OCI-LY3 (cell line): ENCODE measurements around the gene CLDN22.

ENCODE experiments used
- EZH2phosphoT487 ChIP-seq: fragments of 200-600 bp; shearing (Covaris generic); IDR thresholded peaks from 2 replicates; pipeline ENCODE4 v1.6.1; 2018; ENCODE audit warnings: antibody characterized with exemption, mixed run types, low read depth
- TF ChIP-seq, protein P1 (sequence below): fragments of 200-600, 300-600 bp; sonication (generic); IDR thresholded peaks from 2 replicates; pipeline ENCODE4 v1.5.1; 2014; ENCODE audit warnings: antibody characterized with exemption, low read length, low read depth

DNA sequence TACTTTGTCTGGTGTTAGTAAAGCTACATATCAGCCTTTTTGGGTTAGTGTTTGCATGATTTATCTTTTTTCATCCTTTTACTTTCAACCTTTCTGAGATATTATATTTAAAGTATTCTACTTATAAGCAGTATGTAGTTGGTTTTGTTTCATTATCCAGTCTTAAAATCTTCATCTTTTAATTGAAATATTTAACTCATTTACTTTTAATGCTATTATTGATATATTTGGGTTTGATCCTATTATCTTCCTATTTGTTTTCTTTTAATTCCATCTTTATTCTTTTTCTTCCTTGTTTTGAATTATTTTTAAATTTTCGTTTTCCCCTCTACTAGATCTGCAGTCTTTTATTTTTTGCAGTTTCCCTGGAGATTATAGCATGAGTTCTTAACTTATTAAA, 44.0 kb downstream of the CLDN22 start:
- TF ChIP-seq, protein P1, sequence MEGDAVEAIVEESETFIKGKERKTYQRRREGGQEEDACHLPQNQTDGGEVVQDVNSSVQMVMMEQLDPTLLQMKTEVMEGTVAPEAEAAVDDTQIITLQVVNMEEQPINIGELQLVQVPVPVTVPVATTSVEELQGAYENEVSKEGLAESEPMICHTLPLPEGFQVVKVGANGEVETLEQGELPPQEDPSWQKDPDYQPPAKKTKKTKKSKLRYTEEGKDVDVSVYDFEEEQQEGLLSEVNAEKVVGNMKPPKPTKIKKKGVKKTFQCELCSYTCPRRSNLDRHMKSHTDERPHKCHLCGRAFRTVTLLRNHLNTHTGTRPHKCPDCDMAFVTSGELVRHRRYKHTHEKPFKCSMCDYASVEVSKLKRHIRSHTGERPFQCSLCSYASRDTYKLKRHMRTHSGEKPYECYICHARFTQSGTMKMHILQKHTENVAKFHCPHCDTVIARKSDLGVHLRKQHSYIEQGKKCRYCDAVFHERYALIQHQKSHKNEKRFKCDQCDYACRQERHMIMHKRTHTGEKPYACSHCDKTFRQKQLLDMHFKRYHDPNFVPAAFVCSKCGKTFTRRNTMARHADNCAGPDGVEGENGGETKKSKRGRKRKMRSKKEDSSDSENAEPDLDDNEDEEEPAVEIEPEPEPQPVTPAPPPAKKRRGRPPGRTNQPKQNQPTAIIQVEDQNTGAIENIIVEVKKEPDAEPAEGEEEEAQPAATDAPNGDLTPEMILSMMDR, result no peak
- no peak for TF ChIP-seq EZH2phosphoT487
